Uterus (tissue), 2 donors: Measurements from ENCODE around the gene STK25.

Source experiments
- CTCF ChIP-seq, 4 experiments: fragments of 200-600 bp in 2 of 4; fragments of 450-650 bp in 2 of 4; sonication (generic) in 2 of 4; IDR thresholded peaks; one replicate each; pipeline ENCODE4 v1.5.1; 2016 to 2019; ENCODE audit warnings: antibody characterized with exemption in 4 of 4, mild to moderate bottlenecking in 2 of 4, moderate library complexity in 1 of 4
- POLR2A ChIP-seq, 2 donors: fragments of 450-650 bp; IDR thresholded peaks; one replicate each; pipeline ENCODE4 v1.6.1; 2016; ENCODE audit warnings: antibody characterized with exemption in 2 of 2, mild to moderate bottlenecking in 1 of 2, moderate library complexity in 1 of 2

- TF ChIP-seq CTCF (IDR thresholded peaks at IDR 0.05), result no peak
- no peak for TF ChIP-seq POLR2A (IDR thresholded peaks at IDR 0.05)
Observed at GRCh38 chr2:241501551-241501950, 6.8 kb downstream of the STK25 start.
